IMR-90 (cell line): ENCODE results near the gene ADGRG1. TPM values are rescaled to one million over a fixed set of nuclear protein-coding genes. Genes with fewer than 3 reads are reported as not detected.

Experiments used
- ATAC-seq: fragments of 200-7000 bp; cut with Tn5 transposase; 2 replicates; pipeline ENCODE4 v1.9.1; 2020; ENCODE audit warnings: low read depth, mild to moderate bottlenecking, moderate library complexity
- BruUV-seq: library from RNA; stranded (reverse); fragments of 400-500 nt; replicated peaks from 2 replicates; lab custom pipeline; 2021; lab: Mats Ljungman, UMichigan
- CTCF ChIA-PET: fragments of 300-600 bp; formaldehyde crosslinking; extraction: SDS; loops from one replicate; lab custom pipeline; 2021; ENCODE audit warnings: antibody characterized with exemption; lab: Yijun Ruan, JAX
- POLR2A ChIA-PET: fragments of 300-600 bp; sonication (Branson Sonifier 250); formaldehyde crosslinking; loops from one replicate; lab custom pipeline; 2022; ENCODE audit warnings: antibody characterized with exemption; ENCODE audit not compliant: unreplicated experiment; lab: Charles Lee
- DNase-seq: peaks from one replicate; pipeline ENCODE4 v3.0.0; 2013
- H2AFZ ChIP-seq: replicated peaks from 2 replicates; pipeline ENCODE3; 2013; ENCODE audit warnings: low read length, mild to moderate bottlenecking; ENCODE audit not compliant: poor library complexity
- H2AK5ac ChIP-seq: 2 replicates; pipeline ENCODE4 v1.6.1; 2013; ENCODE audit warnings: low read depth, low read length, inconsistent platforms
- H2AK9ac ChIP-seq: replicated peaks from 2 replicates; pipeline ENCODE3; 2013; ENCODE audit warnings: mild to moderate bottlenecking, low read depth, low read length, moderate library complexity; ENCODE audit not compliant: poor library complexity
- H2BK120ac ChIP-seq: 2 replicates; pipeline ENCODE4 v1.6.1; 2013; ENCODE audit warnings: low read depth, low read length, inconsistent platforms
- H2BK15ac ChIP-seq: 3 replicates; pipeline ENCODE4 v1.6.1; 2013; ENCODE audit warnings: low read depth, low read length, inconsistent platforms
- H2BK20ac ChIP-seq: 2 replicates; pipeline ENCODE4 v1.6.1; 2013; ENCODE audit warnings: low read depth, mild to moderate bottlenecking, inconsistent platforms, low read length, moderate library complexity
- H2BK5ac ChIP-seq: 2 replicates; pipeline ENCODE4 v1.6.1; 2013; ENCODE audit warnings: mild to moderate bottlenecking, low read depth, low read length, inconsistent platforms; ENCODE audit not compliant: poor library complexity, severe bottlenecking
- H3K14ac ChIP-seq: replicated peaks from 2 replicates; pipeline ENCODE4 v1.6.1; 2013; ENCODE audit warnings: low read depth, low read length, inconsistent platforms
- H3K18ac ChIP-seq: 2 replicates; pipeline ENCODE4 v1.6.1; 2013; ENCODE audit warnings: low read depth, low read length, control low read depth
- H3K23ac ChIP-seq: 2 replicates; pipeline ENCODE4 v1.6.1; 2013; ENCODE audit warnings: low read depth, low read length, inconsistent platforms
- H3K27ac ChIP-seq: 2 replicates; pipeline ENCODE4 v1.5.1; 2013; ENCODE audit warnings: mild to moderate bottlenecking, control low read depth, low read length; ENCODE audit not compliant: insufficient read depth
- H3K27me3 ChIP-seq: 2 replicates; pipeline ENCODE4 v1.6.1; 2013; ENCODE audit warnings: low read length; ENCODE audit not compliant: control insufficient read depth, insufficient read depth
- H3K36me3 ChIP-seq: 2 replicates; pipeline ENCODE4 v1.6.1; 2013; ENCODE audit warnings: low read length, mixed read lengths; ENCODE audit not compliant: control insufficient read depth, insufficient read depth
- H3K4ac ChIP-seq: 2 replicates; pipeline ENCODE4 v1.6.1; 2013; ENCODE audit warnings: low read depth, low read length, inconsistent platforms
- H3K4me1 ChIP-seq: 2 replicates; pipeline ENCODE4 v1.6.1; 2013; ENCODE audit warnings: low read length, mixed read lengths; ENCODE audit not compliant: control insufficient read depth, insufficient read depth
- H3K4me2 ChIP-seq: 2 replicates; pipeline ENCODE4 v1.6.1; 2013; ENCODE audit warnings: low read depth, mild to moderate bottlenecking, control low read depth, low read length, moderate library complexity
- H3K4me3 ChIP-seq: 2 replicates; pipeline ENCODE4 v1.5.1; 2013; ENCODE audit warnings: low read depth, mild to moderate bottlenecking, control low read depth, low read length, moderate library complexity; ENCODE audit not compliant: insufficient read depth
- H3K56ac ChIP-seq: 2 replicates; pipeline ENCODE4 v1.6.1; 2013; ENCODE audit warnings: low read length, inconsistent platforms; ENCODE audit not compliant: insufficient read depth; ENCODE audit errors: extremely low read depth
- H3K79me1 ChIP-seq, 2 experiments: 2 replicates each; pipeline ENCODE4 v1.6.1; 2013; ENCODE audit warnings: low read length in 2 of 2, inconsistent platforms in 1 of 2, low read depth in 1 of 2
- H3K9ac ChIP-seq: 2 replicates; pipeline ENCODE4 v1.6.1; 2013; ENCODE audit warnings: low read depth, low read length, control low read depth
- H3K9me1 ChIP-seq: 2 replicates; pipeline ENCODE4 v1.6.1; 2013; ENCODE audit warnings: low read length, inconsistent platforms; ENCODE audit not compliant: insufficient read depth
- H3K9me3 ChIP-seq: 2 replicates; pipeline ENCODE4 v1.6.1; 2013; ENCODE audit warnings: low read length; ENCODE audit not compliant: control insufficient read depth, insufficient read depth
- H4K20me1 ChIP-seq: 2 replicates; pipeline ENCODE4 v1.6.1; 2013; ENCODE audit warnings: low read length, inconsistent platforms; ENCODE audit not compliant: insufficient read depth
- H4K5ac ChIP-seq: 2 replicates; pipeline ENCODE4 v1.6.1; 2013; ENCODE audit warnings: mild to moderate bottlenecking, low read depth, low read length, control low read depth
- H4K8ac ChIP-seq, 2 experiments: 2 replicates each; pipeline ENCODE4 v1.6.1; 2013; ENCODE audit warnings: low read depth in 2 of 2, low read length in 2 of 2, control low read depth in 1 of 2, inconsistent platforms in 1 of 2
- H4K91ac ChIP-seq: 2 replicates; pipeline ENCODE4 v1.6.1; 2013; ENCODE audit warnings: low read depth, low read length, inconsistent platforms; ENCODE audit not compliant: insufficient read depth
- CEBPB ChIP-seq: IDR thresholded peaks from 2 replicates; pipeline ENCODE4 v1.6.1; 2012; ENCODE audit warnings: low read depth, low read length, improper control_type of control experiment
- CHD1 ChIP-seq: IDR thresholded peaks from 2 replicates; pipeline ENCODE4 v1.6.1; 2012; ENCODE audit warnings: low read depth, low read length, improper control_type of control experiment
- CTCF ChIP-seq: conservative IDR thresholded peaks from 2 replicates; pipeline ENCODE4 v1.5.1; 2012; ENCODE audit warnings: mild to moderate bottlenecking, low read depth, low read length, improper control_type of control experiment
- MAFK ChIP-seq: IDR thresholded peaks from 2 replicates; pipeline ENCODE4 v1.6.1; 2012; ENCODE audit warnings: low read depth, low read length, improper control_type of control experiment
- MXI1 ChIP-seq: IDR thresholded peaks from 2 replicates; pipeline ENCODE4 v1.6.1; 2012; ENCODE audit warnings: low read depth, mild to moderate bottlenecking, low read length, moderate library complexity, borderline replicate concordance
- WGBS, 2 experiments: methylation state at CpG; one replicate each; pipeline versions ENCODE4 v1.1.5 to v1.1.7; 2013; ENCODE audit warnings: missing lambda C conversion rate in 2 of 2; ENCODE audit not compliant: insufficient read length in 1 of 2; ENCODE audit errors: extremely low coverage in 2 of 2; 5-methylcytosine and 5-hydroxymethylcytosine counted together
- dilution Hi-C: fragments of 300-500 bp; cut with HindIII; formaldehyde crosslinking; loops from one replicate; pipeline ENCODE4 v1.14.3; 2018; ENCODE audit warnings: low sequenced_read_pairs; ENCODE audit not compliant: unreplicated experiment
- in situ Hi-C: fragments of 300-500 bp; cut with MboI; formaldehyde crosslinking; loops from 3 replicates; pipeline ENCODE4 v1.14.3; 2019; ENCODE audit warnings: low sequenced_read_pairs, inconsistent platforms, mixed read lengths
- intact Hi-C: fragments of 100-400 bp; cut with micrococcal nuclease; formaldehyde crosslinking; loops from 2 replicates; pipeline ENCODE4 v1.10.0; 2022
- polyA plus RNA-seq, 3 experiments: library from polyadenylated mRNA; depleted of rRNA; stranded (reverse); fragments of >200 nt; gene quantifications; 2 replicates each; pipeline ENCODE4 v1.2.3, GENCODE V29; 2012; ENCODE audit warnings: low replicate concordance in 1 of 3
- total RNA-seq: library from RNA; depleted of rRNA; stranded (reverse); fragments of >200 nt; gene quantifications from 2 replicates; pipeline ENCODE4 v1.2.3, GENCODE V29; 2012

ADGRG1 gene
- total and polyA plus RNA-seq, 2 of the 4 experiments (the other 2 are of a cell fraction) = 0.90 to 8.4 TPM

- peaks cover 48% of the 10 kb centered on the region for H3K27me3 ChIP-seq
- CTCF ChIA-PET = interaction anchor here (1.0 kb wide), 1 partner anchor 123 kb away, joined by 6 read pairs; no protein-coding TSS in a partner anchor
- in situ Hi-C loops = no loop called here
Measured at GRCh38 chr16:57713596-57713995, 85.2 kb downstream of the ADGRG1 start.

More at GRCh38 chr16:57713596-57713995, 85.2 kb downstream of the ADGRG1 start:
- POLR2A ChIA-PET = no interaction called here
- Histone ChIP-seq H4K5ac (no peak overlapping the region), H3K23ac (no peak overlapping the region), H3K27ac (no peak overlapping the region), H2BK5ac (no peak overlapping the region), H3K9ac (no peak overlapping the region), H3K4me1 (no peaks in the 10 kb centered on the region), H3K79me1 (no peaks in the 10 kb centered on the region), H2AK5ac (no peak overlapping the region), H3K14ac (no peak overlapping the region), H2BK120ac (no peak overlapping the region), H3K4me2 (no peak overlapping the region), H3K9me3 (no peaks in the 10 kb centered on the region), H2BK15ac (no peak overlapping the region), H3K9me1 (no peaks in the 10 kb centered on the region), H2BK20ac (no peak overlapping the region), H3K36me3 (no peaks in the 10 kb centered on the region), H2AFZ (no peak overlapping the region), H3K4ac (no peak overlapping the region), H3K18ac (no peak overlapping the region), H2AK9ac (no peak overlapping the region), H3K4me3 (no peak overlapping the region), H4K8ac (no peak overlapping the region), H4K20me1 (no peaks in the 10 kb centered on the region), H3K56ac (no peak overlapping the region), H4K91ac (no peak overlapping the region)
- TF ChIP-seq CHD1 (no peak), CTCF (no peak), MAFK (no peak), MXI1 (no peak), CEBPB (no peak)
- dilution Hi-C loops = no loop called here
- 67% methylated on average over 6 of the region's 8 CpGs; no CpG with 5 or more reads in 1 of the 2 experiments for WGBS, 2 experiments
- no TSS peak for BruUV-seq
- intact Hi-C loops = no loop called here
- DNase-seq (no peak), ATAC-seq (no peak)
